Fibroblast of skin of right quadriceps (primary cell): ENCODE results near the gene PAF1.

Source experiments
- DNase-seq: peaks from one replicate; pipeline ENCODE4 v3.0.0-alpha.2; 2013

The PAF1 gene

DNA sequence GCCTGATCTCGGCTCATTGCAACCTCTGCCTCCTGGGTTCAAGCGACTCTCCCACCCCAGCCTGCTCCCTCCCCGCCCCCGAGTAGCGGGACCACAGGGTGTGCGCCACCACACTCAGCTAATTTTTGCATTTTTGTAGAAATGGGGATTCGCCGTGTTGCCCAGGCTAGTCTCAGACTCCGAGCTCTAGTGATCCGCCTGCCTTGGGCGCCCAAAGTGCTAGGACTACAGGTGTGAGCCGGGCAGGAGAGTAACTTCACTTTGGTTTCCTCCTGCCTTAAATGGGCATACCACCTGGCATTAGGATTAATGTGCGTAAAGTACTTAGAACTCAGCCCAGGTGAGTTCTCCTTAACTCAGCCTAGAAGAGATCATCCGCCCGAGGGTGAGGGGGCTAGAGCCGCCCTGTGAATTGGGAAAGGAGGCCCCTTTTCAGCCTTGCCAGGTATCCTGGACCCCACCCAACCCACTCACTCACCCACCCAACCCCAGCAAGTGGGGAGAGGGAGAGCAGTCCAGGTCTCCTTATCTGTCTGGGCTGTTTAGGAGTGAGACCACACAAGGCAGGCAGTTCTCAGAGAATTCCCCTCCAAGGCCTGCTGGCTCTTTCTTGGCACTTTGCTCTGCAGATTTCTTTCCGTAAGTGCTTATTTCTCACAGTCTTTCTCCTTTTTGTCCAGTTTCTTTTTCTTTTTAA lies 14.5 kb upstream of the PAF1 start:
- DNase-seq, result no peak

DNA sequence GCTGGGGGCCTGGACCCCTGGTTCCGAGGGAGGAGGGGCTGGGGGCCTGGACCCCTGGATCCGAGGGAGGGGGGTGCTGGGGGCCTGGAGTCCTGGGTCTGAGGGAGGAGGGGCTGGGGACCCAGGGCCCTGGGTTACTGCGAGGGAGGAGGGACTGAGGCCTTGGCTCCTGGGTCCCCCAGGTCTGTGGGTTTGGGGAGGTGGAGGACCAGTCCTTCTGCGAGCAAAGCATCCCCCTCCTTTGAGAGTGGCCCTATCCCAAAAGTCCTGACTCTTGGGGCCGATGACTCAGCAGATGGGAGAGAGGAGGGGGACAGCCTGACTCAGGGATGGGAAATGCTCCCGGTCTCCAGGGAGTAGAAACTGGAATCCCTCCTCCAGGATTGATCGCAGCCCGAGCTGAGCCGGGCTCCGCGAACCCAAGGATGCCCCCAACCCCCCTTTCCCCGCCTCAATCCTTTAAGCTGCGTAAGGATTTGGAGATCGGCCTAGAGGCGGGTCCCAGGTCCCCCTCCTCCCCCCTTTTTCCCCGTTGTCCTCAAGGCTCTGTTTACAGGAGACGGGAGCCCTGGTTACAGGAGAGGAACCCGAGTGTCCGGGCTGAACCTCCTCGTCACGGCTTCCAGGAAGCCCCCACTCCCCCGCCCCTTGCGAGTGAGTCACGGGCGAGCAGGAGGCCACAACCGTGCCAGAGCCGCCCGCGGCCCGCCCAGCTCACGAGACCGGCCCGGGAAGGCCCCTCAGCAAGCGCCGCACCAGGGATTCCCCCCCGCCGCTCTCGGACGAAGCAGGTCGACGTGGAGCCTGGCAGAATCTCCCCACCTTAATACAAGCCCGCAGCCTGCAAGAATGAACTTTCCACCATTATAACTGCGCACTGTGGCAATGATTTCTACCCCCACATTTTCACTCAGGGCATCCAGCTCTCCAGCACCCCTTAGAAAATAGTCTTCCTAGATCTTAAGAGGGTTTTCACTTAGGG lies 12.7 kb upstream of the PAF1 start:
- peak; percentile 100 for DNase-seq

DNA sequence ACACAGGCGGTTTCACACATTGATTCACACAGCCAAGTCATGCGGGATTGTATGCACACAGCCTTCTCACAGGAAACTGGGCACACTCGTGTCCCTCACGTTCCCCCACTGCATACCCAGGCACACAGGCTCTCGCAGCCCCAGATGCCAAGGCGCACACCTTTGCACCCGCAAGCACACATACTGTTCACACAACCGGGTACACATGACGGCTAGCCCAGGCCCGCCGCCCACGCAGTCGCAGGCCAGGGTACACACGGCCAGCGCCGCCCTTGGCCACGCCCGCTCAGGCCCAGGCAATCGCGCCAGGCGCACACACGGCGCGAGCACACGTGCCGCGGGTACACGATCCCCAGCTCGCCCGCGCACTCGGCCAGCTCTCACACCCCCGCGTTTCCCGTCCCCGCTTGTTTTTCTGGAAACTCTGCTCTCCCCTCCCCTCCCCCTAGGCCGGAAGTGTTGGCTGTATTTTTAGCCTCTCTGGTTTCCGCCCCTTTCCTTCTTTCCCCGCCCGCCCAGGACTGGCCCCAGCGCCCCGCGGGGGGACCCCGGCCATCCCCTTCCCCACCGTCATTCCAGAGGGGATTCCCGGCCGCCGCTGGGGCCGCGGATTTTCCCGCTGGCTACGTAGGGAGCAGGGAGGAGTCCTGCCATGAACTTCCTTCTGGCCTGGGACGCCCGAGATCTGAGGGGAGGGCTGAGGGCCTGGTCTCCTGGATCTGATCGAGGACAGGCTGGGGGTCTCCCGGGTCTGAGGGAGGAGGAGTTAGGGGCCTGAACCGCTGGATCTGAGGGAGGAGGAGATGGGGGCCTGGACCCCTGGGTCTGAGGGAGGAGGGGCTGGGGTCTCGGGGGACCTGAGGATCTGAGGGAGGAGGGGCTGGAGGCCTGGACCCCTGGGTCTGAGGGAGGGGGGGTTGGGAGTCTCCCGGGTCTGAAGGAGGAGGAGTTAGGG lies 11.7 kb upstream of the PAF1 start:
- DNase-seq, result peak; percentile 93

DNA sequence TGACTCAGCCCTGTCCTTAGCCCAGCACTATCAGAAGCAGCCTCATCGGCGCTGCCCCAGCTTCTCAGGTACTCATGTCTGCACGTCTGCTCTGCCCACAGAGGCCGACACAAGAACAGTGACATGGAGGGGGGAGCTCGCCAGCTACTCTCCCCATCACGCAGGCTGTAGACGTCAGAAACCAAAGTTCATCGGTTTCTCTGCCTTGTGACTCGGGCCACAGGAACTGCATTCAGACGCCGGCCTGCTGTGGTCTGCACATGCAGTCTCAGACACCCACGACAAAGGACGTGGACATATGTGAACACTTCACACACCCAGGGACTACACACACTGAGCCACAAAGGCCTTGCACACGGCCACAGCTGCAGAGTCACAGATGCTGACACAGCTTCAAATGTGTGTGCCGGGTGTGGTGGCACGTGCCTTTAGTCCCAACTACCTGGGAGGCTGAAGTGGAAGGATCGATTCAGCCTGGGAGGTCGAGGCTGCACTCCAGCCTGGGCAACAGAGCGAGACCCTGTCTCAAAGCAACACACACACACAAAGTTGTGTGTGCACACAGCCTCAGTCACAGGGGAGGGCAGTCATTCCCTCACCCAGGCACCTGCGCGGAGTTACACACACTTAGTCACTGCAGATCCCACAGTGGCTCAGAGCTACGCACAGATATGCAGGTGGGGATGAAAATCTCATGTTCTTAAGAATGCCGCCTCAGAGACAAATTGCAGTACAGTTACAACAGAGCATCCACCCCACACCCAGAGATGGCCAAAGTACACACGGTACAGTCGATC lies 10.8 kb upstream of the PAF1 start:
- DNase-seq, result peak; percentile 62

DNA sequence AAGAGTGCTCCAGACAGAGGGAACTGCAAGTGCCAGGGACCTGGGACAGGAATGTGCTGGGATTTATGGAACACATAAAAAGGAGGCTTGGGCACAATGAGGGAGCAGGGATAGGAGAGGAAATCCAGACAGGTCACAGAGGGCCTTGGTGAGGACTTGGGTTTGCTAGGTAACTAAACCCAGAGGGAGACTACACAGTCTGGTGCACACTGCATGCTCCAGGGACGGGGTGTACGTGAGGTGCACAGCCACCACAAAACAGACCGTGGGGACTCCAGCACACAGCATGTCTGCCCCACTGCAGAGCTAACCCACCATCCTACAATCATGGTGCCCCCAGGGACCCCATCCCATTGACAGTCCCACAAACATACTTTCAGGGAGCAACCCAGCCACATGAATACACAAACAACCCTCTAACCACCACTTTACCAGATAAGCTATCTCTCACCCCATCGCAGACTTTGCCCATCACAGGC lies 10.2 kb upstream of the PAF1 start:
- no peak for DNase-seq

DNA sequence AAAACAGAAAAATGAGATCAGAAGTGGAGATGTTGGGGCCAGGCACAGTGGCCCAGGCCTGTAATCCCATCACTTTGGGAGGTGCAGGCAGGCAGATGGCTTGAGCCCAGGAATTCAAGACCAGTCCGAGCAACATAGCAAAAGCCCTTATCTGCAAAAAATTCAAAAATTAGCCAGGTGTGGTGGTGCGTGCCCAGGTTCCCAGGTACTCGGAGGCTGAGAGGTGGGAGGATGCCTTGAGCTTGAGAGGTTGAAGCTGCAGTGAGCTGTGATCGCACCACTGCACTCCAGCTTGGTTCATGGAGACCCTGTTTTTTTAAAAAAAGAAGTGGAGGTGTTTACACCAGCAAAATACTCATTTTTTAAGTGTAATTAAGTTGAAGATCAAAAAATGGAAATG lies 9.2 kb upstream of the PAF1 start:
- no peak for DNase-seq

DNA sequence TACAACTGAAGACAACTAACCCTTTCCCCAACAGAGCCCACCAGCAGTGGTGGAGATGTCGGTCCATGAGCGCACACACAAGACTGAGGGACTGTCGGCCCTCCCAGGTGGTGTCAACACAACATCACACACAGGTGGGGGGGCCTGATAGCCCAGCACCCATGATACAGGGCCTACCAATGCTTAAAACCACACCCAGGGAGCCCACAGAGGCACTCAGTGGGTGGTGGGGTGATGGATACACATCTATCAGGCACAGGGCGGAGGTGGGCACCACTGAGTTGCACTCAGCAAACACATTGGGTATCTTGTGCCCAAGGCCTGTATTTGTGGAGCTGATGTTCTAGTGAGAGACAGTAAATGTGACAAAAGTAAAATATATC lies 8.8 kb upstream of the PAF1 start:
- no peak for DNase-seq

DNA sequence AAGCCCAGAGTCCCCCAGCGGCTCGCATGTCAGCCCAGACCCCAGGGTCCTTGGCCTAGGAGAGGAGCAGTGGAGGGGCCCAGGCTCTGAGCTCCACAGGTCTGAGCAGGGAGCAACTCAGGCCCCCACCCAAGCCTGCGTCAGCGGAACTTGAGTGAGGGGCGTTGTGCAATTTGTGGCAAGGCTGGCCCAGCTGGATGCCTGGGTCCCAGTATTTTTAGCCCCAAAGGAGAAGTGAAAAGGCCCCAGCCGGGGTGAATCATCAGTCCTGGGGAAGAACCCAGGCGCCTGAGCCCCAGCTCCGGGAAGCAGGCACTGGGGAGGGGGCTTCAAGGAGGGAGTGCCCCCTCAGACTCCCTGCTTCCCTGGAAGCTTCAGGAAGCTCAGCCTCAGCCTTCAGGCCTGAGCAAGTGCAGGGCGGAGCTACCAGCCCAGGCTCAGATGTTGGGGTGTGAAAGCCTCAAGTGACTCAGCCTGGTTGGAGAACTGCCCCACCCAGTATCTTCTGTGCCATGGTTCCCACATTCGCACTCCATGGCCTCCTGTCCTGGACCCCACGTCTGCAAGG lies 7.5 kb upstream of the PAF1 start:
- peak; percentile 66 for DNase-seq

DNA sequence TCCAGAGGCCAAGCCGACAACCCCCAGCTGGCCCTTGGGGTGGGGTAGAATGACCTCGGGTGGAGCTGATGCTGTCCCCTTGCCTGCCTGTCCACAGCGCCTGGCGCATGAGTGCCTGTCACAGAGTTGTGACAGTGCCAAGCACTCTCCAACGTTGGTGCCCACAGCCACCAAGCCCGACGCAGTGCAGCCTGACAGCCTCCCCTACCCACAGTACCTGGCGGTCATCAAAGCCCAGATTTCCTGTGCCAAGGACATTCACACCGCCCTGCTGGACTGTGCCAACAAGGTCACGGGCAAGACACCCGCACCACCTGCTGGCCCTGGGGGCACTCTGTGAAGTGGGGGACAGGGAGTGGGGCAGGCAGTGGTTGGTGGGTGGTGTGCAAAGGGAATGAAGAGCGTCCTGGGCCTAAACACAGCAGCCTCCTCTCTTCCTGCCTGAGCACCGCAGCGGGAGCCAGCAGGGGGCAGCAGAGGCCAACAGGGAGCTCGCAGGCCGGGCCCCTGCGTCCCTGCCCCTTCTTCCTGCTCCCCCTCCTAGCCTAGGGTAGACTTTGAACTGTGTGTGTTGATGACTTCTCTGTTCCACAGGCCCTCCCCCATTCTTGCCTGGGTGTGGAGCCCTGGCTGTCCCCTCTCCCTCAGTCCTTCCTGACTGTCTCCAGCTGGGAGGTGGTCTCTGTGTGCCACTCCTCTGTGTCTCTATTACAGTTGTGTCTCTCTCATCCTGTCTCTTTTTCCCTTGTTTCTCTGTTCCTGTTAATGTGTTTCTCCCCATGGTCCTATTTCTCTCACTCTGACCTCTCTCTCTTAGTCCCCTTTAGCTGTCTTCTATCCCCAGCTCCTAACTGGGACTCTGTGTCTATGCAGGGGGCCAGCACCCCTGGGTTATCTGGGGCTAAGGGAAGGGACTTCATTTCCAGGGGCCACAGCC lies 6.7 kb upstream of the PAF1 start:
- peak; percentile 78 for DNase-seq

DNA sequence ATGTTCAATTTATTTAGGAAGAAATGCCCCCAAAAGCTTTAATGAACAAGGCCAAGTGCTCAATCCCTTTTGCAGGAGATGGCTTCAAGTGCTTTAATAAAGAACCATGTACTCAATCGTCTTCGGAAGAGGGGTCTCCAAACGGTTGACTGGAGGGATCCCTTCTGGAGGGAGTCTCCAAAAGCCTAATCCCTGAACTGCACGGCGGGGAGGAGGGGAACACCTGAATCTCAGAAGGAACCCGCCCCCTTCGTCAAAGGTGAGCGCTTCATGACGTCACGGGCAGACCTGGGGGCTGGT lies 505 bp downstream of the PAF1 start:
- DNase-seq, result no peak

DNA sequence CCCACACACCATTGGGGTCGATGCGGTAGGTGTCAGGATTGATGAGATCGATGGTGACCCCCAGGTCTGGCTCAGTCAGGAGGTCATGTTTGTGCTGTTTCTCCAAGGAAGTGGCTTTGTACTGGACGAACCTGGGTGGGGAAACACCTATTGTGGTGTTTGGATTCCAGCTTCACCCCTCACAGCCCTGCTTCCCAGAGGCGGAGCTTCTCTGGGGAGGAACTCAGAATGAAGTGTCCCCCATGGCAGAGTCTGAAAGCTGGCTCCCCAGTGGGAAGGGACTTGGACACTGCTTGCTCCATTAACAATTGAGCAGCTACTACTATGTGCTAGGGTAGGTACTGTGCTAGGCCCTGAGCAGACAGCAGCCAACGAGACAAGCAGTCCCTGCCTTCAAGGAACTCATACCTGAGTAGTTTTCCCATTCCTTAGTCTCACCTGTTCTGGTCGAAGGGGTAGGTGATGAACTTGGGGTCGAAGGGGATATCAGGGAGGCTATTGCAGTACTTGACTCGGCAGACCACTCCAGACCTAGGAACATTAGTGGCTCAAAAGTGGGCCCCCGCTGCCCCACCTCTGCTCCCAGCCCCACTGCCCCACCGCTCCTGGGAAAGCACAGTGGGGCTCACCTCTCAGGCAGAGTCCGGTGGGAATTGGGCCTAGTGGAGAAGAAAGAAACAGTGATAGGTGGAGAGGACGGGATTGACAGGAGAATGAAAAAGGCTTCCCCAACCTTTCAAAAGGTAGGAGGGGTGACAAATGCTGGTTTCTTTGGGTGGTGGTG lies 1.1 kb downstream of the PAF1 start:
- DNase-seq, result no peak

DNA sequence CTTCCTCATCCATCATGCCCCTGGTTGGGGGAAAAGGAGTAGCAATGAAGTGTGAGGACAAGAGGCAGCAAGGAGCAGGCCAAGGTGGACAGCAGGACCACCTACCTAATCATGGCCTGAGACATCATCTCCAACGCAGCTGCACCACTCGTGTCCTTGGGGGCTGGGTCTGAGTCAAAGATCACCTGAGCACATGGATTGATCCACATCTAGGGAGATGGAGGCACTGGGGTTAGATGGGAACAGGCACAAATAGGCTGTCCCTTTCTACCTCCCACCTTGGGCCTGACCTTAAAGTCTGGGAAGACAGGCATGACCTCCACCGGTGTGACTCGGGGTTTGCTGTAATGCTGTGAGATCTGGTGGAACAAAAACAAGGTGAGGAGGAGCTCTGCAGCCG lies 2.2 kb downstream of the PAF1 start:
- DNase-seq, result no peak

DNA sequence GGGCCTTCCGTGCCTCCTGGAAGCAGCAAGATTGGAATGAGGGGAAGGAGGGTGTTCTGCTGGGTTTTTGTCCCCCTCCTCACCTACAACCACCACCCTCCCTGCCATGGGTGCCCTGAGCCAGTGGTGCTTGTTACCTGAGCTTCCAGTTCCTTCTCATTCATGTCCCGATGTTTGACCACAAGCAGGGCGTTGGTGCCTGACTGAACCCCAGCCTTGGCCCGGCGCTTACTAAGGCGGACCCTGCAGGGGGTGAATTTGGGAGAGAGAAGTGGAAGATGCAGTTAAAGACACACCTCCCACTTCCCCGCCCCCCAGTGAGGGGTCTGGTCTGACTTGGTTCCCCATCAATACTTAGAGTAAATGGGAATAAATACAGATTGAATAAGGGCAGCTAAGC lies 4.3 kb downstream of the PAF1 start:
- DNase-seq, result no peak

DNA sequence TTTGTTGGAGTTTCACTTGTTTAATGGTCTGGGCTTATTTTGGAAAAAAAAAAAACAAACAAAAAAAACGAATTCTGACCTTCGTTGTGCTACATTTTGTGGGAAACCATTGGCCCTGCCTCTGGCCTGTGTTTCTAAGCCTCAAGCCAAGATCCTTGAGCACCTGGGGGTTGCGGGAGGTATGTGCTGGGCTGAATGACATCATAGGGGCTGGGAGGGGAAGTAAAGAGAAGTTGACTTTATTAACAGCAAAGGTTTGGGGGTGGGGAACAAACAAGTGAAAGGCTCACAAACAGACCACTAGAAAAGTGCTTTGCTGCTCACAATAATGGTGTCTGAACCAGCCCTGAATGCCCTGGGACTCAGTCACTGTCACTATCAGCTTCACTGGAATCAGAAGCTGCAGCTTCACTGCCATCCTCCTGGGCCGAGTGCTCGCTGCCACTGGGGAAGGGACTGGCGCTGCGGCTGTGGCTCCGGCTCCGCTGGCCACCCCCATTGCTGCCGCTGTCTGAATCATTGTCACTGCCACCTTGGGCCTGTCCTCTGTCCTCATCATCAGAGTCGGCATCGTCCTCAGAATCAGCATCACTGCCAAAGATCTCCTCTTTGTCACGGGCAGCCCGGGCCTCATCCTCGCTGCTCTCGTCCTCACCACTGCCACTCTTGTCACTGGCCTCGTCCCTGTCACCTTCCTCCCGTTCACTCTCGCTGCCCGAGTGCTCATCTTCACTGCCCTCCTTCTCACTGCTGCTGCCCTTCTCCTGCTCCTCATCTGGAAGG lies 5.1 kb downstream of the PAF1 start:
- no peak for DNase-seq

DNA sequence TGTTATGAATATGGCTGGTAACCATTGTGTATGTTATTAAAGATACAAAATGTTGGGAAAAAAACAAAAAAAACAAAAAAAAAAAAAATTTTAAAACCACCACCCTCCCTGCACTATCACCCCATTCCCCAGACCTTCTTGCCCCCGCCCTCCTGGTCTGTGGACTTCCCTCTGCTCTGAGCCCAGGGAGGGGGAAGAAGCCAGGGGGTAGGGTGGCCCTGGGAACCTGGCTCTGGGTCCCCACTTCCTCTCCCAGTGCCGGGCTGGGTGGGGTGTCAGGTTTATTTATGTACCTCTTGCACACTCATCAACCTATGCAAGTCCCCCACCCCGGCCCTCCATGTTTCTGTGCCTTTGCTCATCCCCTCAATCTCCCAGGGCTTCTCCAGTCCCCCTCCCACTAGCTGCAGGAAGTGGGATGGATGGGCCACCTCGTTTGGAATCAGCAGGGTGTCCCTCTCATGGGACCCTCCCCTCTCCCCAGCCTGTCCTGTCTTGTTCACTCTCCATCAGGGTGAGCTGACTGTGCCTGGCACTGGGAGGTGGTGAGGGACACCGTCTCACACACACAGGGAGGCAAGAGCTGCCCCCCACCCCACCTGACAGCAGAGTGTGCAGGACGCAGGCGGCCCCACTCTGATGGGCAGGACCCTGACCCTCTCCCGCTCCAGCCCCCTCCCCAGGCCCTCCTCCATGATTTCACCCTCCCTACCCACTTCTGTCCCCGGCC lies 5.9 kb downstream of the PAF1 start:
- DNase-seq, result no peak

DNA sequence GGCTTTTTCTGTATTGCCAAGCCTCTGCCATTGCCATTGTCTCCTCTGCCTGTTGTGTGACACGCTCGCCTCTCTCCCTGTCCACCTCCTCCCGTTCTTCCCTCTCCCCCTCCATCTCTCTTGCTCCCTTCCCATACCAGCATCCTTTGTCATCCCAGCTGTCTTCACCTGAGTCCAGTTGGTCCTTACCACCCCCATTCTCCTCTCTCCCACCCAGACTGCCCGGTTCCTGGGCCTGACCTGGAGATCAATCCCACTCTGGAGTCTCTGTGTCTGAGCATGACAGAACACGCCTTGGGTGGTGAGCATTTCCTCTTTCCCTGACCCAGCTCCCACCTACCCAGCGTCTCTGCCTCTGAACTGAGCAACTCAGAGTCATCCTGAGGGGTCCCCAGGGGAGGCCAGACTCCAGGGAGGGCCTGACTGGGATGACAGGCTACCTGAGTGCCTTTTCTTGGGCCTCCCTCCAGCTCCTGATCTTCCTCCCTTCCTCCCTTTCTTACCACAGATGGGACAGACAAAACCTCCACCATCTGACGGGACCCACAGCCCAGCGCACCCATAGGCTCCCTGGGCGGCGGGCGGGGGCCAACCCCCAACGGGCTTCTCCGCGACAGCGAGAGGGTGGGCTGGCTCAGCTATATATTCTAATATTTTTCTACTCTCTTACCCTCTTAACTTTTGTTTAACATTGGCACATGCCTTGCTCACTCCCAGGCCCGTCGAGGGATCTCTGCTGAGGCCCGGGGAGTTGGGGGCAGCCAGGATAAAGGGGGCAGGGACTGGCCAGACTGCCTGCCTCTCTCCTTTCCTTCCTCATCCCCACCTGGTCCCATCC lies 7.7 kb downstream of the PAF1 start:
- DNase-seq, result no peak

DNA sequence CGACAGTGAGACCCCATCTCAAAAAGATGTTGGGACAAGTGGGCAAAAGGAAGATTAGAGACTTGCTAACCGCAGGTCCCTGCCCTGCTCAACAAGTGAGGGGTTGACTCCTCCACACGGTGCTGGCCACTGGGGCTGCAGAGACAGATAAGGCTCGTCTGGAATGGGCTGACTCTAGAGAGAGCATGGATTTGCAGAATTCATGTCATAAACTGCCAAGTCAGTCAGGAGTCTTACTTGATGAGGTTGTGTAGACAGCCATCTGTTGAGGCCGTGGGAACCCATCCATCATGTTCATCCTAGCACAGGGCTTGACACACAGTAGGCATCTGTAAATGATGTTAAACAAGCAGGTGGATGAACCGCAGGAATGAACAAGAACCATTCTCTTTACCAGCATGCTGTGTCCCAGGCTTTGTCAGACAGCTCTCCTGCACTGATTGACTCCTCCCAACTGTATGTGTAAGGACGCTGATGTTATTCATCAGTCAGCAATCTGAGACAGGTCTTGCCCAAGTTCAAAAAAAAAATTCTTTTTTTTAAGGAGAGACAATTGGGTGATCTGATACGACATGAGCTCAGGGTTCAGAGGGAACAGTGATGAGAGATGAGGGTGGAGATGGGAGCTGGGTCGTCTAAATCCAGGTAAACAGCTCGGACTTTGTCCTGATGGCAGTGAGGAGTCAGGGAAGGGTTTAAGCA lies 8.8 kb downstream of the PAF1 start:
- no peak for DNase-seq
